GM21526 (cell line): Measurements from ENCODE around the gene MEGF6.
A peak's percentile ranks its signal among the peaks of the same experiment; 100 is the strongest.

ENCODE experiments used
- ATAC-seq: cut with Tn5 transposase; IDR thresholded peaks from one replicate; pipeline ENCODE4 v1.9.1; 2021; ENCODE audit warnings: moderate library complexity; ENCODE audit not compliant: unreplicated experiment, low FRiP score

The MEGF6 gene, protein sequence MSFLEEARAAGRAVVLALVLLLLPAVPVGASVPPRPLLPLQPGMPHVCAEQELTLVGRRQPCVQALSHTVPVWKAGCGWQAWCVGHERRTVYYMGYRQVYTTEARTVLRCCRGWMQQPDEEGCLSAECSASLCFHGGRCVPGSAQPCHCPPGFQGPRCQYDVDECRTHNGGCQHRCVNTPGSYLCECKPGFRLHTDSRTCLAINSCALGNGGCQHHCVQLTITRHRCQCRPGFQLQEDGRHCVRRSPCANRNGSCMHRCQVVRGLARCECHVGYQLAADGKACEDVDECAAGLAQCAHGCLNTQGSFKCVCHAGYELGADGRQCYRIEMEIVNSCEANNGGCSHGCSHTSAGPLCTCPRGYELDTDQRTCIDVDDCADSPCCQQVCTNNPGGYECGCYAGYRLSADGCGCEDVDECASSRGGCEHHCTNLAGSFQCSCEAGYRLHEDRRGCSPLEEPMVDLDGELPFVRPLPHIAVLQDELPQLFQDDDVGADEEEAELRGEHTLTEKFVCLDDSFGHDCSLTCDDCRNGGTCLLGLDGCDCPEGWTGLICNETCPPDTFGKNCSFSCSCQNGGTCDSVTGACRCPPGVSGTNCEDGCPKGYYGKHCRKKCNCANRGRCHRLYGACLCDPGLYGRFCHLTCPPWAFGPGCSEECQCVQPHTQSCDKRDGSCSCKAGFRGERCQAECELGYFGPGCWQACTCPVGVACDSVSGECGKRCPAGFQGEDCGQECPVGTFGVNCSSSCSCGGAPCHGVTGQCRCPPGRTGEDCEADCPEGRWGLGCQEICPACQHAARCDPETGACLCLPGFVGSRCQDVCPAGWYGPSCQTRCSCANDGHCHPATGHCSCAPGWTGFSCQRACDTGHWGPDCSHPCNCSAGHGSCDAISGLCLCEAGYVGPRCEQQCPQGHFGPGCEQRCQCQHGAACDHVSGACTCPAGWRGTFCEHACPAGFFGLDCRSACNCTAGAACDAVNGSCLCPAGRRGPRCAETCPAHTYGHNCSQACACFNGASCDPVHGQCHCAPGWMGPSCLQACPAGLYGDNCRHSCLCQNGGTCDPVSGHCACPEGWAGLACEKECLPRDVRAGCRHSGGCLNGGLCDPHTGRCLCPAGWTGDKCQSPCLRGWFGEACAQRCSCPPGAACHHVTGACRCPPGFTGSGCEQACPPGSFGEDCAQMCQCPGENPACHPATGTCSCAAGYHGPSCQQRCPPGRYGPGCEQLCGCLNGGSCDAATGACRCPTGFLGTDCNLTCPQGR (N-terminal part only)

DNA sequence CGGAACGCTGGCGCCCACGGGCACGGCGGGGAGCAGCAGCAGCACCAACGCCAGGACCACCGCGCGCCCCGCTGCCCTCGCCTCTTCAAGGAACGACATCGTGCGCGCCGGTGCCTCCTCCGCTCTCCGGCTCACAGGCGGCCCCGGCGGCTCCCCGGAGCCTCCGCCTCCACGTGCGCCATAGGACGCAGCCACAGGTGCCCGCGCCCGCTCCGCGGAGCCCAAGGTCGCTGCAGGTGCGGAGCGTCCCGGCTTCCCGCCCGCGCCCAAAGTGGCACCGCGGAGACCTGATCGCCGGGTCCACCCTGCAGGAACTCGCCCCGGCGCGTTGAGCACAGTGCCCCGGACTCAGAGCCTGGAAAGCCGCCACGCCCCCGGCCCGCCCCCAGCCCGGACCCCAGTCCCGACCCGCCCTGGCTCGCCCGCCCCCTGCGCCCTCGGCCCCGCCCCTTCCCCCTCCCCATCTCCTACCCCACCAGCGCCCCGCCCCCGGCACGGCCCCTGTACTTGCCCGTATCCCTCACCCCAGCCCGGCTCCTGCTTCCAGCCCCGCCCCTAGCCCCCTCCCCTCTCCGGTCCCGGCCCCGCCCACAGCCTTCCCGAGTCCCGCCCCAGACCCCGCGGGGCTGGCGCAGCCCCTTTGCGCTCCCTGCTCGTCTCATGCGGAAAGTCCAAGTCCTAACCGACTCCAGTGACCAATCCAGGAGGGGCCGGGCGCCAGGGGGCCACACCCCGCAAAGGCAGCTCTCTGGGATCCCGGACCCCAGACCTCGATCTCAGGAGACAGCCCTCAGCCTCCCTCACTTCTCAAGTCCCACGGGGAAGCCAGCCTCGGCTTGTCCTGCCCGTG, at the start of gene MEGF6:
TSS of gene MEGF6 (minus strand) at position 339 of the 850 bp plus-strand sequence. CDS start at position 99, 240 bp downstream.
- ATAC-seq: no peak

DNA sequence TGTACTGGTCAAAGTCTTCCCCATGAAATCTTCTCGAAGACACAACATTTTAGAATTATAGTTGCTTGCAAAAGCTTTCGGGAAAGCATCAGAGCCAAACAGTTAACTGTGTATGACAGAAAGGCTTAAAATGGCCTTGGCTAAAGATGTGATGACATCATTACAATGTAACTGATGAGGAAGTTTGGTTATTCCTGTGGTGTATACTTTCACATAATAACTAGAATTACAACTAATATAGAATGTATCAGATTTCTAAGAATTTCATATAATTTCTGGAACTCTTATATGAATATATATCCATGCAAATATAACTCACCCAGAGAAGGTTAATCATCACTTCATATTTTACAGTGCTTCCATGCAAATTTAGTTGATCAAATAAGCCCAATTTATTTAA, 49.4 kb upstream of the MEGF6 start:
- ATAC-seq: no peak

DNA sequence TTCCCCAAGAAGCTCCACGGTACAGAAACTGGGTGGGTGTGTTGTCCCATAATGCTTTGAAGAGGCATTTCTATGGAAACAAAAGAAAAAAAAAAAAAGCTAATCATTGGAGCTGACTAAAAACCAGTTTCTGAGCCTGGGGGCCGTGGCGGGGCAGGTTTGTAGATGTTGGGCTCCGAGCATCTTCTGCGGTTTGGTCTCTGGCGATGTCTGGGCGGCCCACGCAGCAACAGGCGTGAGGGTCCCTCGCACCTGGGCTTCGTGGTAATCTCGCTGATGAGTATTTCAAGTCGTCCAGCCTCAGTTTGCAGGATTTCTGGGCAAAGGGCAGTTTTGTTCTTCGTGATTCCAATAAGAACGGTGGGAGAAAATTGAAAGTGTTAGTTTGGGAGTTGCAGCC, 47.8 kb upstream of the MEGF6 start:
- ATAC-seq: no peak

DNA sequence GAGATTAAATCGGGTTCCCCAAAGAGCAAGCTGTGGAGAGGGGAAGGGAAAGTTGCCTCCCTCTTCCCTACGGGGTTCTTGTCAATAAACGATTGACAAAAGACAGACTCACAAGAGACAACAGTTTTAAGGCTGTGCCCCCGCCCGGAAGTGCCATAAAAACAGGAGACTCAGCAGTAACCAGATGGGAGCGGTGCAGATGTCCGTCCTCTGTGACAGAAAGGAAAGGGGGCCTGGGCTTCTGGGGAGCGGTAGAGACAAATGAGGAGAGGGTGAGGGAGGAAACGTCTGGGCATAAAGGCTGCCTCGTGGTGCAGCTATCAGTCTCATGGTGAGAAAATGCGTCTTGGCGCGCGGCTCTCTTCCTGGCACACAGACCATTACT, 46.9 kb upstream of the MEGF6 start:
- no peak for ATAC-seq

DNA sequence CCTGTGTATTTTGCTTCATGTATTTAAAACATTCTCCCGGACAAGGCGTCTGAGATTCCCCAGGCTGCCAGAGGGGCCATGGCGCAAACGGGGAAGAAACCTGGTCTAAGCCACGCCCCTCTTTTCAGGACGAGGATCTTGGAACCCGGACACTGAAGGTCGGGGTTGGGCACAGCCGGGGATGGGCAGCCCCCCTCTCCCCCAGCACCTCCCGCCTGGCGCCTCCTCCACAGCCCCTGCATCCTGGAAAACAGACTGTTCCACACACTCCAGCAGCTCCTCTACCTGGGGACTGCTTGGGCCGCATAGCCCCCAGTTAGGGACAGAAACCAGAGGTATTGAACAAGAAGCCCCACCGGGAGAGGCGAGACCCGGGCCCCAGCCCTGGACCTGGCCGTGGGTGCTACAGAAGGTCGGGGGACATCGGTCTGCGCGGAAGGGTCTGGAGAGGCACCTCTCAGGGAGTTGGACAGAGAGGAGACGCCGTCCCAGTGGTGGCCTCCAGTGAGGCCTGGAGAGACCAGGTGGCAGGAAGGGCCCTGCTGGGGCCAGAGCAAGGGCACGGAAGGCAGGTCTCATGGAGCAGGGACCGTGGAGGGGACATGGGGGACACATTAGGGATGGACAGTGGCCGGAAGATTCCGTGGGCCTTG, 46.4 kb upstream of the MEGF6 start:
- no peak for ATAC-seq

DNA sequence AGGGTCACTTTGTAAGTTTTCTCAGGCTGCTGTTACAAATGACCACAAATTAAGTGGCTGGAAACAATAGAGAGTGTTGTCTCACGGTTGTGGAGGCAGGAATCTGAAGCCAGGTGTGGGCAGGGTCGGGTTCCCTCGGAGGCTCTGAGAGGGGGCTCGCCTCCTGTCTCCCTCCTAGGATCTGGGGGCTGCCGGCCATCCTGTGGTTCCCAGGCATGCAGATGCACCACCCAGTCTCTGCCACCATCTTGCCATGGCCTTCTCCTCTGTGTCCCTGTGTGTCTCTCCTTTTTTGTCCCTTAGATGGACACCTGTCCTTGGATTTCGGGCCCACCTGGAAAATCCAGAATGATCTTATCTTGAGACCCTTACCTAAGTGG, 45.8 kb upstream of the MEGF6 start:
- peak; percentile 18 for ATAC-seq

DNA sequence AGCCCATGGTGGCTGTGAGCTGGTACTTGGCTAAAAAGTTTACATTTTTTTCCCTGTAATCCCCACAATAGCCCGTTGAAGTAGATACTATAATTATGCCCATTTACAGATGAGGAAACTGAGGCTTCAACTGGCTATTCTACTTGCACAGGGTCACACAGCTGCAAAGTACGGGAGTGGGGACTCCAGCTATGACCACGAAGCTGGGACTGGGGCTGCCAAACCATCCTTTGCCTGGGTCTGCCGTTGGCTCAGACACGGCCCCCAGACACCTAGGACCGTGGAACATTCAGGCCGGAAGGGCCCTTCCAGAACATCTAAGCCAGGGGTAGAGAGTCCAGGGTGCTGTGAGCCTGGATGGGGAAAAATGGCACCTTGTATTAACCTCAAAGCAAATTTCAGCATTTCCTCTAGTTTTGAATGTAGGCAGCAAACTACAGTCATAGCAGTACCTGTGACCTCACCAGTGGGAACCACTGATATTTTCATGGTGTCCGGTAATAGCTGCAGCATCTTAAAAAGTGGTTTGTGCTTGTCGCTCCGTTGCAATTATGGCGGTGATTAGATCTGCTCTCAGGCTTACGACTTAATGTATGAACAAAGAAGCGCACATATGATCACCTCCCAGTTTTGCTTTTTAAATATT, 45.3 kb upstream of the MEGF6 start:
- ATAC-seq: peak; percentile 54

DNA sequence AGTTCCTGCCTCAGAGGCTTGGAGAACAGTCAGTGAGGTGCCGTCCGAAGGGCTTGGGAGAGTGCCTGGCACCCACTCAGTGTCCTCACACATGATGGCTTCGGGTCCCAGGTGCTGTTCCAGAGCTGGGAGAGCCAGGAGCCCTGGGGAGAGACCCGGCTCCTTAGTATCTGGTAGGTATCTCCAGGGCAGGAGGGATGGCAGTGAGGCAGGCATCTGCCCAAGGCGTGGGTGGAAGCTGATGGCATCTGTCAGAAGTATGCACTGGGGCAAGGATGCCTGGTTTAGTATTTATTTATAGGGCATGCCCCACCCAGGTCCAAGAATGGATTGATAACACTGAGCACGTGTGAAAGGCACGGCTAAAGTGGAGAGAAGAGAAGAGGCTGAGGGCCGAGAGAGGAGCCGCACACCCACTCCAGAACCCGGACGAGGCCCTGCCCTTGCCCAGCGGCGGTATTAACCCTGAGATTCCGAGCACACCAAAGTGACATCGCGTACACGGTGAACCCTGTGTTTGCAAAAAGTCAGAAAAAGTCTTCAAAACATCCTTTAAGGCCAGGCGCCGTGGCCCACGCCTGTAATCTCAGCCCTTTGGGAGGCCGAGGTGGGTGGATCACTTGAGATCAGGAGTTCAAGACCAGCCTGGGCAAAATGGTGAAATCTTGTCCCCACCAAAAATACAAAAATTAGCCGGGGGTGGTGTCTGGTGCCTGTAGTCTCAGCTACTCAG, 43.4 kb upstream of the MEGF6 start:
- ATAC-seq: no peak

DNA sequence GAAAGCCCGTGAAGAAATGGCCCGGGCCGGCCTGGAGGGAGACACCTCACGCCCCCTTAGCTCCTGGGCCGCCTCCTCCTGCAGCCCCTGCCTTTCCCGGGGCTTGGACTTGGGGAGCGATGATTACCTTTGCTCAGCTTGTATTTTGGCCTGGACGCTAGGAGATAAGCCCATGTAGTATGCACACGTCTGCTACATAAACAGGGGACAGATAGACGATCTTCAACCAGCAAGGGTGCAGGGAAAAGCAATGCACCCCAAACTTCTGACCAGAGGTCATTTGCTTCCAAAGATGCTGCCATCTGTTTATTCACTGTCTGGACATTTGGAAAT, 41.9 kb upstream of the MEGF6 start:
- ATAC-seq: no peak

DNA sequence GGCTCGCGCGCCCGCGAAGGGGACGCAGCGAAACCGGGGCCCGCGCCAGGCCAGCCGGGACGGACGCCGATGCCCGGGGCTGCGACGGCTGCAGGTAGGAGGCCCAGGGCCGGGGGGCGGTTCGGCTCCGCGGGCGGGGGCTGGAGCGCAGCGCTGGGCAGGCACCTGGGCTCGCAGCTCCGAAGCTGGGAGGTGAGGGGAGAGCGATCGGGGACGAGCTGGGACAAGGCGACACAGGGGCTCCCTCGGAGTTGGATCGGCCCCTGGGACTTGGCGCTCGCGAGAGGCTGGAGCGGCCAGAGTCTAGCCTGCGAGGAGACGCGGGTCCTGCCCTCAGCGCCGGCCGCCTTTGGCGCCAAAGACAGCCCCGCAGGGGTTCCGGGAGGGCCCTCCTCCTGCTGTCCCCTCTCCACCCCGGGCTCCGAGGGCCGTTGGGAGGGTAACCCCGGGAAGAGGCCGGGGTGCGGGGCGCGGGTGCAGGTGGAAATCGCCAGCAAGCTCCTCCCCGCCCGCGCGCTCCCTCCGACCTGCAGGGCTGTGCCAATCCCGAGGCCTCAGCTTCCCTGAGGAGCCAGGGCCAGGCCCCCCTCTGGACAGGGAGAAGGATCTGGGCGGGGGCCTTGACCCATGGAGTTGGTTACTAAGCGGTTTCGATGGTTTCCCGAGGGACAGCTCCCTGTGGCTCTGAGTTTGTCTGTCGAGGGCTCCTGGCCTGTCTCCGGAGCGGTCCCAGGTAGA, 41.4 kb upstream of the MEGF6 start:
- ATAC-seq: no peak

DNA sequence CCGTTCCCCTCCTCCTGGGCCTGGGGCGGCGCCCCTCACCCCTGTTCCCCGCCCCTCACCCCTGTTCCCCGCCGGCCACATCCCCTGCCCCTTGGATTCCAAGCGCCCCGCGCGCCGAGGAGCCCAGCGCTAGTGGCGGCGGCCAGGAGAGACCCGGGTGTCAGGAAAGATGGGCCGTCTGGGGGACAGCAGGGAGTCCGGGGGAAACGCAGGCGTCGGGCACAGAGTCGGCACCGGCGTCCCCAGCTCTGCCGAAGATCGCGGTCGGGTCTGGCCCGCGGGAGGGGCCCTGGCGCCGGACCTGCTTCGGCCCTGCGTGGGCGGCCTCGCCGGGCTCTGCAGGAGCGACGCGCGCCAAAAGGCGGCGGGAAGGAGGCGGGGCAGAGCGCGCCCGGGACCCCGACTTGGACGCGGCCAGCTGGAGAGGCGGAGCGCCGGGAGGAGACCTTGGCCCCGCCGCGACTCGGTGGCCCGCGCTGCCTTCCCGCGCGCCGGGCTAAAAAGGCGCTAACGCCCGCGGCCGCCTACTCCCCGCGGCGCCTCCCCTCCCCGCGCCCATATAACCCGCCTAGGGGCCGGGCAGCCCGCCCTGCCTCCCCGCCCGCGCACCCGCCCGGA, 40.7 kb upstream of the MEGF6 start, which contains the start of gene TP73:
TSS of gene TP73 (plus strand) at position 587 of the 618 bp plus-strand sequence. CDS start 29,850 bp downstream, outside the sequence.
- no peak for ATAC-seq

DNA sequence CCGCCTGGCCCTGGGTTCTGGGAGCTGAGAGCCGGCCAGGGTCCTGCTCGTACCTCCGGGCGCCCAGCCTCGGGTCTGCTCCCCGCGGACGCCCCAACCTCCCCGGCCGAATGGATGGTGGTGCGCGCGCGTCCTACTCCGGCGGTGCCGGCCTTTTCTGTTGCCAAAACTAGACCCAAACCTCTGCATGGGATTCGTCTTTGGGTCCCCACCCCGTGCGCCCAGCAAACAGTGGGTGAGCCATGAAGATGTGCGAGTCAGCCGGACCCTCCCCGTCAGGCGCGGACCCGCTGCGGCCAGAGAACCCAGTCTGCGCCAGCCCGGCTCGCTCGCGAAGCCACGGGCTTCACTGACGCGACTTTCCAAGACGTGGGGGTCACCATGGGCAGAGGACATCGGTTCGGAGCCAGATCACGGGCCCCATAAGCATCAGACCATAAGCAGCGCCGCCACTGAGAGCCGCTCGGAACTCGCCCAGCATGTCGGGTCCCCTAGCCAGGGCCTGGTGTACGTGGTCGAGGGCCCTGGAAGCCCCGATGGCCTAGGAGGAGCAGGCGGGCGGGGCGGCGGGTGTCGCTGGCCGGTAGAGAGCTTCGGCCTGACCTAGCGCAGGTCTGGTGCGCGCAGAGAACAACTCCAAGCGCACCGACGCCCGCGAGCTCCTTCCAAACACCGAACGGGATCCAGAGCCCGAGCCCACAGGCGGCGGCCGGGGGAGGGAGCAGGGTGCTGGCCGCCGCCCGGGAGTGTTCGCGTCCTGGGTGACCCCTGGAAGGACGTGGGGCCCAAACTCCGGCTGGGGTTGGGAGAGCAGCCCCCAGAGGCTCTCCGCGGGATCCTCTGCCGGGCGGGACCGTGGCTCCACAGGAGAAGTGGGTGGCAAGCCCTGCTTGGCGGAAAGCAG, 40.0 kb upstream of the MEGF6 start:
- no peak for ATAC-seq

DNA sequence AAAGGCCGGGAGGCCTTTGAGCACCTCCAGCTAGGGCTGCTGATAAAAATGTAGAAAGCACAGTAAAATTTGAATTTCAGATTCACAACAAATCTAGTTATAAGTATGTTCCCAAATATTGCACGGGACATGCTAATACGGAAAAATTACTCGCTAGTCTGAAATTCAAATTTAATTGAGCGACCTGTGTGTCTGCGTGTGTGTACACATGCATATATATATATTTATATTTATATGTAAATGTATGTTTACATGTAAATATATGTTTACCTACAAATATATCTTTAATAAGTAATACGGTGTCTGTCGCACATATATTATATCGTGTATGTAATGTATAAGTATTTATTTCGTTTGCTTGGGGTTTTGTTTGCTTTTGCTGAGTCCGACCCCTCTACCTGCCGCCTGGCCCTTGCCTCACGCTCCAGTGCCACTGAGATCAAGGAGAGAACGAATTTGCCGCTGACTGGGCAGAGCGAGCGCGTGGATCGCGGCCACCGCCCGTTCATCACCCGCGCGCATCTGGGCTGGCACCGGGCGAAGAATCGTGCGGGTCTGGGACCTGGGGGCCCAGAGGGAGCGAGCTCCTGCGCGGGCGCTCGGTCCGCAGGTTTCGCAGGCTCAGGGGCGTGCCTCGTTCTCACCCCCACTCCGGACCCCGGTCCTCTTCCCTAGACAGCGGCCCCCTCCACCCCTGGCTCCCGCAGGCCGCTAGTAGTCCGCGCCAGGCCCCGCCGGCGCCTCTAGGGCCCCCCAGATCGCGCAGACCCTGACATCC, 39.1 kb upstream of the MEGF6 start:
- no peak for ATAC-seq

DNA sequence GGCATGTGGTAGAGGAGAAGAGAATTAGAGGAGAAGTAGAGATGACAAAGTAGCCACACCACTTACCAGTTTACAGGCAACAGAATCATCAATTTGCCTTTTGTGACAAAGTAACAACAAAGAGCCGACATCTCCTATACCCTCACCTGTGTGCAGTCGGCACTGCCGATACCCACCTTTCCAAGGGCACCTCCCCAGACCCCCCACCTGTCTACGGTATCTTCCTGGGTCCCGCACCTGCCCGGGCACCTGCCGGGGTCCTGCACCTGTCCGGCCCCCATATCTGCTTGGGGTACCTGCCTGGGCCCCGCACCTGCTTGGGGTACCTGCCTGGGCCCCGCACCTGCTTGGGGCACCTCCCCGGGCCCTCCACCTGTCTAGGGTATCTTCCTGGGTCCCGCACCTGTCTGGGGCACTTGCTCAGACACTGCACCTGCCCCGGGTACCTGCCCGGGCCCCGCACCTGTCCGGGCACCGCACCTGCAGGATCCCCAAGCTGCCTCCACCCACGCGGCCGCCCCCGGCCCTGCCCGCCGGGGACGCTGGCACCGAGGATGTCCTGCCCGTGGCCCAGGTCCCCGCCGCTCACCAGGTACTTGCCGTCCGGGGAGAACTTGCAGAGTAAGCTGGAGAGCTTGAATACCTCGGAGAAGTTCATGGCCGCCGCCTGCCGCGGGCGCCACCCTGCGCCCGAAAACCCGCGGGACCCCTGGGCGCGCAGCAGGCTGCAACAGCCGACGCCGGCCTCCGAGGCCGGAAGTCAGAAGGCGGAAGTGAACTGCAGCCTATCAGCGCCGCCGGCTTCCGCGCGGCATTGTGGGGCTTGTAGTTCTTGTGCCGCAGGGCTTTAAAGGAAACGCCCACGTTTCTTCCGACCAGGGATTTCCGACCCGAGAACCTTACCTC, 38.3 kb upstream of the MEGF6 start, which contains the start of gene WRAP73:
TSS of gene WRAP73 (minus strand) at position 762 of the 906 bp plus-strand sequence. CDS start at position 658, 104 bp downstream.
- peak; percentile 74 for ATAC-seq
